ENCODE measurements around the gene RUSC2. TPM values are rescaled to one million over a fixed set of nuclear protein-coding genes. Genes with fewer than 3 reads are reported as not detected.
A peak's percentile ranks its signal among the peaks of the same experiment; 100 is the strongest.

The RUSC2 gene
- total RNA-seq, 1 experiment from 2014 or later, result 19.4 TPM

GRCh38 chr9:35452481-35452880 is 37.4 kb upstream of the RUSC2 start:
- intact Hi-C loops (cut with micrococcal nuclease; ENCODE audit: unreplicated experiment), result no loop called here
- H3K27ac ChIP-seq (ENCODE audit: low read depth, low read length, poor library complexity, severe bottlenecking), result no peak overlapping the region
- ChIA-PET POLR2A (ENCODE audit: low non-redundant PET) (no interaction called here), CTCF (no interaction called here)
- no peaks in the 10 kb centered on the region for H3K36me3 ChIP-seq (ENCODE audit: insufficient read depth, low read length, poor library complexity, severe bottlenecking)
- TF ChIP-seq CTCF (conservative IDR thresholded peaks at IDR 0.05; ENCODE audit: low read depth, low read length) (peak; percentile 24; the same call in 1 of the 2 replicates), EZH2 (IDR thresholded peaks at IDR 0.05; ENCODE audit: borderline replicate concordance, low read depth, low read length, poor library complexity, severe bottlenecking) (no peak)
- no peaks in the 10 kb centered on the region for H3K4me1 ChIP-seq (ENCODE audit: insufficient read depth, low read length, poor library complexity, severe bottlenecking)
- no peak overlapping the region for H3K4me3 ChIP-seq (ENCODE audit: low read depth, low read length, poor library complexity, severe bottlenecking)
- DNase-seq (ENCODE audit: low spot score), result peak; percentile 10
- no peaks in the 10 kb centered on the region for H3K9me3 ChIP-seq (ENCODE audit: low read depth, low read length, poor library complexity, severe bottlenecking)
- no TSS peak for BruUV-seq (replicated peaks)
- H3K27me3 ChIP-seq (replicated peaks; ENCODE audit: insufficient read depth, low read depth, low read length, poor library complexity), result peaks cover 12% of the 10 kb centered on the region

- no peak for TF ChIP-seq EZH2 (IDR thresholded peaks at IDR 0.05; ENCODE audit: borderline replicate concordance, low read depth, low read length, poor library complexity, severe bottlenecking)
- Histone ChIP-seq H3K27me3 (replicated peaks; ENCODE audit: insufficient read depth, low read depth, low read length, poor library complexity) (peaks cover 8% of the 10 kb centered on the region), H3K27ac (ENCODE audit: low read depth, low read length, poor library complexity, severe bottlenecking) (no peak overlapping the region), H3K4me3 (ENCODE audit: low read depth, low read length, poor library complexity, severe bottlenecking) (no peak overlapping the region), H3K36me3 (ENCODE audit: insufficient read depth, low read length, poor library complexity, severe bottlenecking) (no peaks in the 10 kb centered on the region), H3K4me1 (ENCODE audit: insufficient read depth, low read length, poor library complexity, severe bottlenecking) (no peaks in the 10 kb centered on the region), H3K9me3 (ENCODE audit: low read depth, low read length, poor library complexity, severe bottlenecking) (no peaks in the 10 kb centered on the region)
- BruUV-seq (replicated peaks), result no TSS peak
- ChIA-PET POLR2A (ENCODE audit: low non-redundant PET) (no interaction called here), CTCF (no interaction called here)
- DNase-seq (ENCODE audit: low spot score), result no peak
- intact Hi-C loops (cut with micrococcal nuclease; ENCODE audit: unreplicated experiment), result no loop called here
These were observed 36.1 kb upstream of the RUSC2 start for GRCh38 chr9:35453786-35454185.

GRCh38 chr9:35464141-35465025 is 25.5 kb upstream of the RUSC2 start:
- POLR2A ChIA-PET (ENCODE audit: low non-redundant PET), result interaction anchor here (0.6 kb wide), 1 partner anchor 34 kb away, joined by 3 read pairs; no protein-coding TSS in a partner anchor

More at GRCh38 chr9:35464141-35465025, 25.5 kb upstream of the RUSC2 start:
- no TSS peak for BruUV-seq (replicated peaks)
- Histone ChIP-seq H3K4me3 (ENCODE audit: low read depth, low read length, poor library complexity, severe bottlenecking) (no peak overlapping the region), H3K27me3 (replicated peaks; ENCODE audit: insufficient read depth, low read depth, low read length, poor library complexity) (no peaks in the 10 kb centered on the region), H3K9me3 (ENCODE audit: low read depth, low read length, poor library complexity, severe bottlenecking) (peaks cover 16% of the 10 kb centered on the region), H3K27ac (ENCODE audit: low read depth, low read length, poor library complexity, severe bottlenecking) (peak overlapping the region; percentile 44), H3K4me1 (ENCODE audit: insufficient read depth, low read length, poor library complexity, severe bottlenecking) (peaks cover 23% of the 10 kb centered on the region), H3K36me3 (ENCODE audit: insufficient read depth, low read length, poor library complexity, severe bottlenecking) (no peaks in the 10 kb centered on the region)
- intact Hi-C loops (cut with micrococcal nuclease; ENCODE audit: unreplicated experiment), result no loop called here
- TF ChIP-seq EZH2 (IDR thresholded peaks at IDR 0.05; ENCODE audit: borderline replicate concordance, low read depth, low read length, poor library complexity, severe bottlenecking) (no peak), CTCF (conservative IDR thresholded peaks at IDR 0.05; ENCODE audit: low read depth, low read length) (no peak)
- CTCF ChIA-PET, result interaction anchor here (1.0 kb wide), 1 partner anchor 16 kb away, joined by 3 read pairs; no protein-coding TSS in a partner anchor
- DNase-seq (ENCODE audit: low spot score), result peak; percentile 83
